Left hindlimb (tissue), 1 donor: Measurements from ENCODE around the gene GJD2.
A peak's percentile ranks its signal among the peaks of the same experiment; 100 is the strongest.

ENCODE experiments used
- DNase-seq: peaks from one replicate; pipeline ENCODE4 v3.0.0-alpha.2; 2018

The GJD2 gene

GRCh38 chr15:34772312-34772711, 17.5 kb upstream of the GJD2 start:
- no peak for DNase-seq

- DNase-seq: no peak
Measured at GRCh38 chr15:34769711-34770110, 14.9 kb upstream of the GJD2 start.

- no peak for DNase-seq
Measured at GRCh38 chr15:34768530-34768929, 13.7 kb upstream of the GJD2 start.

DNA sequence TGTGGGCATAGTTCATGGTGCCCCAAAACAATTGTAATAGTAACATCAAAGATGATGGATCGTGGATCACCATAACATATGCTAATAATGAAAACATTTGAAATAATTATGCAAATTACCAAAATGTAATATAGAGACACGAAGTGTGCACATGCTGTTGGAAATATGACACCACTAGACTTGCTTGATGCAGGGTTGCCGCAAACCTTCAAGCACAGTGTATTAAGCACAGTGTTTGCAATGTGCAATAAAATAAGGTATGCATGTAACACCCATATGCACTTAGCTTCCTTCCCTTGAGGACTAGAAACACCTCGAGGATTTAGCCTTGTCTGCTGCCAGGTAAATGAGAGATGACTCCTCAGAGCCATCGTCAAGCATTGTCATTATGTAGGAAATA, 10.9 kb upstream of the GJD2 start:
- DNase-seq: no peak

- no peak for DNase-seq
Measured at GRCh38 chr15:34760909-34761308, 6.1 kb upstream of the GJD2 start.

DNA sequence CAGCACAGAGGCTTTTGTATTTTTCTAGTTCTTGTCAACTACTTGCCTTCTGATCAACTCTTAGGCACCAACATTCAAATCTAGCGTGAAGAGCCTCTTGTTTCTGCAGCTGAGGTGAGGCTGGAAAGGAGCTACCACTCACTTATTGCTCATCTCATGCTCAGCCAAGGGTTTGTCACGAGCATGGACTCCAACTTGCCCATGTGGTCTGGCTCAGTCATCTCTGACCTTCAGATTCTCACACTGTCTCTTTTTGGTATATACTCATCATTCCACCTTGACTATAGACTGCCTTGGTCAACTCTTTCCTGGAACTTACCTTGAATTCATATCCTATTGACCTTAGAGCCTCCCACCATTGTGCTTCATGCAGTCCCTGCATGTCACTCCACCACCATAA, 5.2 kb upstream of the GJD2 start:
- DNase-seq: no peak

DNA sequence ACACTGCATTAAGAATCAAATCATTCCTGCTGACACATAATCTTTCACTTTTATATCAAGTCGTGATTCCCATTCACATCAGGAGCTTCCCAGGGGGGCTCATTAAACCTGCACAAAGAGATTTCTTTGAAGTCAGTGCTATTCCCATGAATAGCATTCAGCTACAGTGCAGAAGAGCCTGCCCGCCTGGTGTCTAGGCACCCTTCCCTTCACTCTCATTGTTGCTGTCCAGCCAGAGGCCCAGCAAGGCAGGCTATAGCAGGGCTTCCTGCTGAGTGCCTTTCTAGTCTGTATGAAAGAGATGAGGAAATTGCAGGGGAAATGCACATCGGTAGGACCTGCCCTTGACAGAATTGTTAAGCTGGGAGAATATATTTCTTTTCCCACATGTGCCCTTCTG, 4.5 kb upstream of the GJD2 start:
- no peak for DNase-seq

GRCh38 chr15:34757262-34757661, 2.5 kb upstream of the GJD2 start:
- no peak for DNase-seq

GRCh38 chr15:34755419-34755773, 598 bp upstream of the GJD2 start:
- DNase-seq: no peak

DNA sequence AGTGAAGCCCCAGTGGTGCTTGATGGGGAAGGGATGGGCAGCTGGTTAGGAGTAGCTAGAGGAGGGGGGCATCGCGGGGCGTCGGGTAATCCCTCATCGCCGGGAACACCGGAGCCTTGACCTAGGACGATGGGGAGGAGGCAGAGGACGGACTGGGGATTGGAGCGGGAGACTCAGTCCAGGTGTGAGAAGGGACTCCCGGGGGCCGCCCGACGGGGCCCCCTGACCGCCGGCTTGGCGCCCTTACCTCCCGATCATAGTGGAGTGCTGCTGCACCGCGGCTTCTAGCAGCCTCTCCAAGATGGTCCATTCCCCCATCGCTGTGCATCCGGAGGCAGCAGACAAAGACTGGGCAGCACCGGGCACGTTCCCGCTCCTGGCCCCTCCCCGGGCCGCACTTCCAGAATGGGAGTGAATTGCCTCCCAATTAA, 612 bp downstream of the GJD2 start:
- DNase-seq: no peak

DNA sequence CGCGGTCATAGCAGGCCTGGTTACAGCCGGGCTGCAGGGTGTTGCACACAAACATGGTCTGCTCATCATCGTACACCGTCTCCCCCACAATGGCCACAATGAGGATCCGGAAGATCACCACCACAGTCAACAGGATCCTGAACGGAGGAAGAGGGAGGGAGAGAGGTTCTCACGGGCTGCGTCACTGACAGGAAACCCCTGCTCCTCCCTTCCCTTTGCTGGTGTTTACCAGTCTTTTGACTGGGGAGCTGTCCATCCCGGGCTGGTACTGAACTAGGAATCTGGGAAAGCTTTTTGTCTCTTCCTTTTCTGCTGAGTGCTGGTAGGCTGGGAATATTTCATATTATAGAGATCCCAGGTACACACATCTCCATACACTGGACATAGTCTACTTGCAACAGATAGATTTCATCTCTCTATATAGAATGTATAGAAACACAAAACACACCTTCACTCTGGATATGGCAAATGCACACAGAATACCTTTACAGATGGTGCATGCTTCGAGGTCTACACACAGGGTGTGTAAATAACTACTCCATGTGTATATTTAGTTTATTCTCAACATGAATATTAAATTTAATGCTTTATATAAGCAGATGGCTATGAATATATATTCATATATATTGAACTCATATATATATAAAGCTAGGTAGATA, 1.4 kb downstream of the GJD2 start:
- peak; percentile 51 for DNase-seq

- no peak for DNase-seq
Measured at GRCh38 chr15:34749691-34750090, 5.1 kb downstream of the GJD2 start.

DNA sequence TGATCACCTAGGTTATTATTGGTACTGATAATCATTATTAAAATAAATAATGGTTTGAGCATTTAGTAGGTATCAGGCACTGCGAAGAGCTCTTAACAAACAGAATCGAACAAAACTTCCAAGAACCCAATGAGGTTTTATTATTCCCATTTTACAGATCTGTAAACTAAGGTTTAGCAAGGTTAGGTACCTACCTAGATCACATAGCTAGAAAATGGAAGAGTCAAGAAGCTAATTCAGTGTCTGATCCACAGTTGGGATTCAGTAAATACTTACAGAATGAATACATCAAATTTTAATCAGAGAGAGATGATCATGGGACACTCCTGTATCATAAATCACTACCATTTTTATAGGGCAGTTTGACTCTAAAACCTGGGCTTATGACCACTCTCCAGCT, 15.5 kb downstream of the GJD2 start:
- DNase-seq: no peak

- DNase-seq: no peak
Measured at GRCh38 chr15:34738002-34738401, 16.8 kb downstream of the GJD2 start.

DNA sequence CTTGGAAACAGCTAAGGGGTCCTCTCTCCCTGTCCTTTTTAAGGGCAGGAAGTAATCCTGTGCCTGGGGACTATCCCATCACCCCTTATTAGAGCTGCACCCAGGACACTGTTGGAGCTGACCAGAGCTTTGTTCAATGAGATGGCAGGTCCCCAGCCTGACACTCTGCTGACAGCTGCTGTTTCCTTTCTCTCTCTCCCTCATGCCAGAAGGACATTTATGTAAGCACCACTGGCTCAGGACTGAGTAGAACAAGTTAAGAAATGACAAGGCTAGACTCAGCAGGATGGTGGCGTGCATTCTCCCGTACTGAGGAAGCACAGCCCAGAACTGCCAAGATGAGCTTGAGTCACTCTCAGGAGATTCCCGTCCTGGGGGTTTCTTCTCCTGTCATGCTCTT, 17.3 kb downstream of the GJD2 start:
- DNase-seq: no peak

GRCh38 chr15:34734303-34734702, 20.5 kb downstream of the GJD2 start:
- no peak for DNase-seq

DNA sequence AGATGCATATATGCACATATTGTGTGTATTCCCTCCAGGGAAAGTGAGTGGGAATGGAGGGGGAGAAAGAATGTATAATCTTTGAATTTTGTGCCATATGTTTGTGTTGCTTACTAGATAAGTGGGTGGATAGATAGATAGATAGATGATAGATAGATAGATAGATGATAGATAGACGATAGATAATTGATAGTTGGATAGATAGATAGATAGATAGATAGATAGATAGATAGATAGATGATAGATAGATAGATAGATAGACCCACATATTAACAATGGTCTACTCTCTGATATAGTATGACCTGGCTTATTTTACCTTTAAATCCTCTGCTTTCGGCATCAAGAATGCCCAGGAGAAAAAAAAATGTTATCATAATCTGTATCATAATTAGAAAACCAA, 21.2 kb downstream of the GJD2 start:
- DNase-seq: no peak

- DNase-seq: no peak
Measured at GRCh38 chr15:34732430-34732829, 22.4 kb downstream of the GJD2 start.

- no peak for DNase-seq
Measured at GRCh38 chr15:34730701-34731100, 24.1 kb downstream of the GJD2 start.

DNA sequence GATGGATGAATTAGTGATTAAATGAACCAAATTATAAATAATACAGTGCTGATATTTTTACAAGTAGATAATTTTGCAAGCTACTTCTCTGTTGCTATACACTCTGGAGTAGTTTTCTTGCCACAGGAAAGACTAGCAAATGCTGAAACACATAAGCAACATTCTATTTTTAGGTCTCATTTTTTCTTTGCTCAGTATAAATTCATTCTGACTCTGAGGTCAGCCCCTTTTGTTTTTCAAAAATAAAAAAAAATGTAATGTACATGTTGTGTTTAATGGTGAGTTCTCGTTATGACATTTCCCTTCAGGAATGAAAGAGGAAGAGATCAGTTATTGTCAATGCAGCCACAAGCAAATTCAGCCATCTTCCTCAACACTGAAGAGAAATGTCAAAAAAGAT, 24.9 kb downstream of the GJD2 start:
- DNase-seq: no peak

DNA sequence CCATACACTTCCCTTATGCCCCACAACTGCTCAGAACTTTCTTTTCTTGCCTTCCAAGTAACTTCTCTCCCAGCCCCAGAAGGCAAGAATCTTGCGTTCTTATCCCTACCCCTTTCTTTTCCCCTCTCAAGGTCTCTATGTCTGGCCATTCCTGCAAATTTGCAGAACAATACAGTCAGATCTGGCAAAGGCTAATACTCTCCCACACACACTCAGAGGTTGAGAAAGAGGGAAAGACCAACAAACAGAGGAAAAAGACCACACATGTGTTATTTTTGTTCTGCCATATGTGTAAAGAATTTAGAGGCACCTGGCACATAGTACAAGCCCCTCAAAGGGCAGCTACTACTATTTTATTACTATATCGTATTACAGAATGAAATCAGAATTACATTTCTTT, 25.7 kb downstream of the GJD2 start:
- DNase-seq: no peak

GRCh38 chr15:34726406-34727100, 28.2 kb downstream of the GJD2 start:
- DNase-seq: no peak

GRCh38 chr15:34725556-34725955, 29.2 kb downstream of the GJD2 start:
- peak; percentile 50 for DNase-seq

- DNase-seq: no peak
Measured at GRCh38 chr15:34724481-34724880, 30.3 kb downstream of the GJD2 start.

DNA sequence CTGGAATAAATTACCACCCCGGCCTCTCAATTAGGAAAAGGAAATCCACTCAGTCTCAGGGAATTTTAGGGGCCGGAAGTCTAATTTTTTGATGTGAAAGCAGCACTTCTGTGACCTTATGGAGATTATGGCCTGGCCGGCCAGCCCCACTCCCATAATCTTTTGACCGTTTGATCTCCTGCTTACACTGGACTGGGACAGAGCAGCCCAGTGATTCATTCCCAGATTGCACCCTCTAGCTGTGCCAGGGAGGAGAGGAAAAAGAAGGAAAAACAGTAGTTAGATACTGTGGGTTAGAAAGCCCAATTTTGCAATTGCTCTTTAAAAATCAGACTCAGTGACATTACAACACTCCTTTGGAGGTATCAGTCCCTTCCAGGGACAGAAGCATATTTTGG, 32.4 kb downstream of the GJD2 start:
- no peak for DNase-seq
